BE2C (cell line): Measurements from ENCODE around the gene CEBPG.

Experiments used
- DNase-seq: peaks from one replicate; pipeline ENCODE4 v3.0.0-alpha.2; 2020
- H3K27me3 ChIP-seq: fragments of 250-450 bp; sonication (Bioruptor Pico); 2 replicates; pipeline ENCODE4 v1.5.1; 2020; ENCODE audit warnings: mild to moderate bottlenecking
- H3K36me3 ChIP-seq: fragments of 250-450 bp; sonication (Bioruptor Pico); 2 replicates; pipeline ENCODE4 v1.5.1; 2020; ENCODE audit warnings: mild to moderate bottlenecking
- H3K4me1 ChIP-seq: fragments of 250-450 bp; sonication (Bioruptor Pico); 2 replicates; pipeline ENCODE4 v1.5.1; 2020
- H3K4me3 ChIP-seq: 2 replicates; pipeline ENCODE4 v1.5.1; 2011; ENCODE audit warnings: low read depth, low read length
- H3K9me3 ChIP-seq: fragments of 250-450 bp; sonication (Bioruptor Pico); 2 replicates; pipeline ENCODE4 v1.5.1; 2020
- TF ChIP-seq, protein P1 (sequence below): IDR thresholded peaks from 2 replicates; pipeline ENCODE4 v1.5.1; 2012; ENCODE audit warnings: mild to moderate bottlenecking, low read depth, low read length

The CEBPG gene

DNA sequence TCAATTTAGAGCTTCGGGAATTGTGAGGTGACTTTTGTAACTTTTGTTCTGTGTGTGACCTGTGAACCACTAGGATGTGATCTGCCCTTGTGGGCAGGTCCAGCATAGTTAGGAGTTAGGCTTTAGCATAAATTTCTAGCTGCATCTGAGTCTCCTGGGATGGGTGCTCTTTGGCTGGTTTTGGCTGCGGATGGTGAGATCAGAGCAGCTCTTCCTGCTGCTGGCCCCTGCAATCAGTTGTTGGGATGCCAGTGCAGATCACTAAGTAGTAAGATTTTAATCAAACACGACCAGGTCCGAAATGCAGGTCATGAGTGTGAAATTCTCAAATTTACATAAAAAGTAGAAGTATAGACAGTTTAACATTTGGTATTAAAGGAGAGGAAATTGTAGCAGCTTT lies 8.5 kb downstream of the CEBPG start:
- TF ChIP-seq, protein P1, sequence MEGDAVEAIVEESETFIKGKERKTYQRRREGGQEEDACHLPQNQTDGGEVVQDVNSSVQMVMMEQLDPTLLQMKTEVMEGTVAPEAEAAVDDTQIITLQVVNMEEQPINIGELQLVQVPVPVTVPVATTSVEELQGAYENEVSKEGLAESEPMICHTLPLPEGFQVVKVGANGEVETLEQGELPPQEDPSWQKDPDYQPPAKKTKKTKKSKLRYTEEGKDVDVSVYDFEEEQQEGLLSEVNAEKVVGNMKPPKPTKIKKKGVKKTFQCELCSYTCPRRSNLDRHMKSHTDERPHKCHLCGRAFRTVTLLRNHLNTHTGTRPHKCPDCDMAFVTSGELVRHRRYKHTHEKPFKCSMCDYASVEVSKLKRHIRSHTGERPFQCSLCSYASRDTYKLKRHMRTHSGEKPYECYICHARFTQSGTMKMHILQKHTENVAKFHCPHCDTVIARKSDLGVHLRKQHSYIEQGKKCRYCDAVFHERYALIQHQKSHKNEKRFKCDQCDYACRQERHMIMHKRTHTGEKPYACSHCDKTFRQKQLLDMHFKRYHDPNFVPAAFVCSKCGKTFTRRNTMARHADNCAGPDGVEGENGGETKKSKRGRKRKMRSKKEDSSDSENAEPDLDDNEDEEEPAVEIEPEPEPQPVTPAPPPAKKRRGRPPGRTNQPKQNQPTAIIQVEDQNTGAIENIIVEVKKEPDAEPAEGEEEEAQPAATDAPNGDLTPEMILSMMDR, result no peak
- H3K4me3 ChIP-seq, result no peak overlapping the region
- H3K36me3 ChIP-seq, result peaks cover 41% of the 10 kb centered on the region
- H3K27me3 ChIP-seq, result no peaks in the 10 kb centered on the region
- DNase-seq, result no peak
- no peaks in the 10 kb centered on the region; the same call in 1 of the 2 replicates for H3K9me3 ChIP-seq
- H3K4me1 ChIP-seq, result peaks cover 16% of the 10 kb centered on the region

DNA sequence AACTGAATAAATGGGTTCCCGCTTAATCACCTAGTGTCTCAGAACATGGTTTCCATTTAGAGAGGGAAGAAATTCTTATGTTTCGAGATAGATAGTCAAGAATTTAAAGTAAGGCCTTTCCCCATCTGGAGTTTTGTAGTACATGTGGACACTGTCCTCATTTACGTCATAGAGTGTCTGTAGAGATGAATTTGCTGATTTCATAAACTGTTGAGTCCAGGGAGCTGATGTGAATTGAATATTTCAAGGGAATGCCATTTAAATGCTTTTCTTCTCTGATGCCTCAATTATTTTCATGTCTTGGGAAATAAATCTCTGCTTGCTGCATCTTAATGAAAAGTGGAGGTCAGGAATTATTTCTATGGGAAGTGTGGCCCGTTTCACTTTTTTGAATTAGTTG lies 9.5 kb downstream of the CEBPG start:
- TF ChIP-seq, protein P1, result no peak
- Histone ChIP-seq H3K27me3 (no peaks in the 10 kb centered on the region), H3K4me3 (no peak overlapping the region), H3K4me1 (peaks cover 11% of the 10 kb centered on the region), H3K9me3 (no peaks in the 10 kb centered on the region; the same call in 1 of the 2 replicates), H3K36me3 (peaks cover 51% of the 10 kb centered on the region)
- no peak for DNase-seq

DNA sequence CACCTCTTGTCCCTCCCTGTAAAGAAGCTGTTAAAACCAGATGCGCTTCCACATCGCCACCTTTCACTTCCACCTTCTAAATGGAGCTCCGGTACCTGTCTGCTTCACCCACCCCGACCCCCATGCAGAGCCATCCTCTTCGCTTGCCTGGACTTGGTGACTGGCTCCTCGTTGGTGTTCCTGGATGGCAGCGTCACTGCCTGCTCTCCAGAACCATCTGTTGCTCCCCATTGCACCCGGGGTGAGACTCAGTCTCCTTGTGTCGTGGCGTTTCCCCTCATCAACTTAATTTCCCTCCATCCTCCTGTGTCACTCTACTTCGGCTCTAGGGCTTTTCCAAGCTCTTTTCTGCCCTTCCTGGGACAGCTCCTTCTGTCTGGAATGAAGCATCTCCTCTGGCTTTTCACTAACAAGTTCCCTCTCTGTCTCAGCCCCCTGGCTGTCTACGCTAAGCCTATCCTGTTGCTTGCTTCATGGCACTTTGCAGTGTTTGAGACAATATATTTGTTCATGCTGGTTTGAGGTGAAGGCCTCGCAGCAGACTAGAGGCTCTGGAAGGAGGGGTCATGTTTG lies 10.3 kb downstream of the CEBPG start:
- H3K36me3 ChIP-seq, result peaks cover 53% of the 10 kb centered on the region
- no peak overlapping the region for H3K4me3 ChIP-seq
- no peaks in the 10 kb centered on the region for H3K27me3 ChIP-seq
- no peaks in the 10 kb centered on the region; the same call in 1 of the 2 replicates for H3K9me3 ChIP-seq
- TF ChIP-seq, protein P1, result no peak
- no peak for DNase-seq
- peaks cover 12% of the 10 kb centered on the region for H3K4me1 ChIP-seq

DNA sequence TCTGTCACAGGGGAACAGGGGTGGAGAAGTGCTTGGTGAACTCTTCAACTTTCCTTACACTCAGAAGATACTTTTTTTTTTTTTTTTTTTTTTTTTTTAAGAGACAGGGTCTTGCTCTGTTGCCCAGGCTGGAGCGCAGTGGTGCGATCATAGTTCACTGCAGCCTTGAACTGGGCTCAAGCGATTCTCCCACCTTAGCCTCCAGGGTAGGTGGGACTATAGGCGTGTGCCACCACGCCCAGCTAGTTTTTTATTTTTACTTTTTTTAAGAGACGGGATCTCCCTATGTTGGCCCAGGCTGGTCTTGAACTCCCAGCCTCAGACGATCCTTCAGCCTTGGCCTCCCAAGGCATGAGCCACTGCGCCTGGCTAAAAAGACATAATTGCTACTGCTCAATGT lies 11.5 kb downstream of the CEBPG start:
- H3K36me3 ChIP-seq, result peaks cover 45% of the 10 kb centered on the region
- TF ChIP-seq, protein P1, result no peak
- peaks cover 12% of the 10 kb centered on the region for H3K4me1 ChIP-seq
- H3K27me3 ChIP-seq, result no peaks in the 10 kb centered on the region
- H3K9me3 ChIP-seq, result no peaks in the 10 kb centered on the region; the same call in 1 of the 2 replicates
- no peak overlapping the region for H3K4me3 ChIP-seq
- no peak for DNase-seq

DNA sequence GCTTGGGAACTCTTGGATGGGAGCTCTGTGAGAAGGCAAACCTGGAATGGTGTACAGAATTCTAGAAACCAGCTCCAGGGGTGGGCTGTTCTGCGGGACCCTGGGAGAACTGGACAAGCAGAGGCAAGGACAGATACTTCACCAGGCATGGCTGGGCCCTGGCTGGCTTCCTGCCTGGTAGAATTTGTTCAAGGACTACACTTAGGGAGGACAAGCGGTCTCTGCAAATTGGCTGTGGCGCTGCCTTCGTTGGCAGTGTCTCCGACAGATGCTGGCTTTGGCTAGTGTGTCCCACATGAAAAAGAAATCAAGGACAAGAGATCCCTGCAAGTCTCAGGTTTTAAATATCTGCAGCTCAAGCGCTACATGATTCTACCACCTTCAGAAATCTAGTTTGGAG lies 12.4 kb downstream of the CEBPG start:
- Histone ChIP-seq H3K36me3 (peaks cover 37% of the 10 kb centered on the region), H3K27me3 (no peaks in the 10 kb centered on the region), H3K4me1 (peaks cover 17% of the 10 kb centered on the region), H3K9me3 (no peaks in the 10 kb centered on the region; the same call in 1 of the 2 replicates), H3K4me3 (no peak overlapping the region)
- DNase-seq, result no peak
- TF ChIP-seq, protein P1, result no peak

DNA sequence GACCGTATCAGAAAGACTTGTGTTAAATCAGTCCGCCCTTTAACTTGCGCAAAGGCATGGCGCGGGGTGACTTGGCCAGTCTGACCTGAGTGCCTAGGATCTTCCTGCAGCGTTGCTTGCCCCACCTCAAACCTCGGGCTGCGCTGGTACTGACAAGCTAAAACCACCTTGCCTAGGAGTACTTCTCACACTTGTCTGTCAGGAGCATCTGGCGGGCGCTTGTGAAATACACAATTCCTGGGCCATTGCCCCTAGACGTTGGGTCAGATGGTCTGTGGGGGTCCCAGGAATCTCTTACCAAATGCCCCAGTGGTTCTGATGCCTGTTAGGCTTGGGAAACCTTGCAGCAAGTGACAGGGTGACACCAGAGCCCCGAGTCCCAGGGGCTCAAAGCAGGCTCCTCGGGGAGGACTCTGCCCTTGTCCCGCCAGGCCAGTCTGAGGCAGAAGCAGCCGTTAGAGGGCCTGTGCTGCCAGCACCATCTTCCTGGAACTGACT lies 12.9 kb downstream of the CEBPG start:
- no peak for DNase-seq
- peaks cover 33% of the 10 kb centered on the region for H3K36me3 ChIP-seq

More for the DNA sequence above, 12.9 kb downstream of the CEBPG start:
- H3K4me1 ChIP-seq, result peaks cover 14% of the 10 kb centered on the region
- TF ChIP-seq, protein P1, result no peak
- no peaks in the 10 kb centered on the region; the same call in 1 of the 2 replicates for H3K9me3 ChIP-seq
- no peak overlapping the region for H3K4me3 ChIP-seq
- no peaks in the 10 kb centered on the region for H3K27me3 ChIP-seq
